OCI-LY1 (cell line): ENCODE measurements around the gene BACH2.

Experiments
- H2AFZ ChIP-seq: fragments of 200-600 bp; sonication (generic), shearing (Covaris generic); 2 replicates; pipeline ENCODE4 v1.6.0; 2014; ENCODE audit warnings: antibody characterized with exemption, mild to moderate bottlenecking, low read length
- H3F3A ChIP-seq: fragments of 200-600 bp; sonication (generic), shearing (Covaris generic); 2 replicates; pipeline ENCODE4 v1.6.0; 2014; ENCODE audit warnings: mild to moderate bottlenecking, antibody characterized with exemption, low read length, moderate library complexity; ENCODE audit not compliant: insufficient read depth
- H3K27ac ChIP-seq: fragments of 200-600 bp; sonication (generic); 2 replicates; pipeline ENCODE4 v1.5.1; 2014; ENCODE audit warnings: low read length, mixed run types, mild to moderate bottlenecking, low read depth; ENCODE audit not compliant: poor library complexity, severe bottlenecking
- H3K27me3 ChIP-seq: fragments of 200-600 bp; sonication (generic); 2 replicates; pipeline ENCODE4 v1.6.0; 2014; ENCODE audit warnings: antibody characterized with exemption, mild to moderate bottlenecking, low read length, moderate library complexity; ENCODE audit not compliant: insufficient read depth
- H3K36me3 ChIP-seq: fragments of 200-600 bp; sonication (generic); 2 replicates; pipeline ENCODE4 v1.6.1; 2014; ENCODE audit warnings: mild to moderate bottlenecking, antibody characterized with exemption, low read length, moderate library complexity, mixed read lengths; ENCODE audit not compliant: insufficient read depth
- H3K4me1 ChIP-seq: fragments of 200-600 bp; sonication (generic); 2 replicates; pipeline ENCODE4 v1.5.1; 2014; ENCODE audit warnings: mild to moderate bottlenecking, low read length, moderate library complexity; ENCODE audit not compliant: insufficient read depth, severe bottlenecking
- H3K4me2 ChIP-seq: fragments of 200-600 bp; sonication (generic), shearing (Covaris generic); 2 replicates; pipeline ENCODE4 v1.6.1; 2014; ENCODE audit warnings: low read length
- H3K4me3 ChIP-seq: fragments of 200-600 bp; sonication (generic); 2 replicates; pipeline ENCODE4 v1.5.1; 2014; ENCODE audit warnings: low read length, low read depth, mild to moderate bottlenecking, mixed read lengths; ENCODE audit not compliant: poor library complexity, severe bottlenecking
- H3K79me2 ChIP-seq: fragments of 200-600 bp; shearing (Covaris generic); 2 replicates; pipeline ENCODE4 v1.6.1; 2016; ENCODE audit warnings: mixed run types, low read length, mixed read lengths; ENCODE audit not compliant: insufficient read depth
- H3K9ac ChIP-seq: fragments of 200-600 bp; sonication (generic), shearing (Covaris generic); 2 replicates; pipeline ENCODE4 v1.6.1; 2014; ENCODE audit warnings: mild to moderate bottlenecking, low read length, mixed read lengths
- H3K9me2 ChIP-seq: fragments of 200-600 bp; sonication (generic), shearing (Covaris generic); 2 replicates; pipeline ENCODE4 v1.6.1; 2014; ENCODE audit warnings: low read depth, mild to moderate bottlenecking, low read length, mixed read lengths
- H3K9me3 ChIP-seq: fragments of 200-600 bp; shearing (Covaris generic); 2 replicates; pipeline ENCODE4 v1.6.1; 2014; ENCODE audit warnings: low read length, mixed read lengths
- H4K20me1 ChIP-seq: fragments of 200-600 bp; sonication (generic), shearing (Covaris generic); 2 replicates; pipeline ENCODE4 v1.6.0; 2016; ENCODE audit warnings: mild to moderate bottlenecking, low read length; ENCODE audit not compliant: insufficient read depth
- EZH2 ChIP-seq: fragments of 200-600 bp; sonication (generic), shearing (Covaris generic); IDR thresholded peaks from 2 replicates; pipeline ENCODE4 v1.8.0; 2017; ENCODE audit warnings: borderline replicate concordance, mixed run types, mild to moderate bottlenecking, antibody characterized with exemption, low read length, moderate library complexity, mixed read lengths
- TF ChIP-seq, protein P1 (sequence below): fragments of 200-600 bp; sonication (generic), shearing (Covaris generic); IDR thresholded peaks from 2 replicates; pipeline ENCODE4 v1.5.1; 2017; ENCODE audit warnings: mild to moderate bottlenecking, antibody characterized with exemption, low read length, moderate library complexity, mixed read lengths

BACH2 gene

DNA sequence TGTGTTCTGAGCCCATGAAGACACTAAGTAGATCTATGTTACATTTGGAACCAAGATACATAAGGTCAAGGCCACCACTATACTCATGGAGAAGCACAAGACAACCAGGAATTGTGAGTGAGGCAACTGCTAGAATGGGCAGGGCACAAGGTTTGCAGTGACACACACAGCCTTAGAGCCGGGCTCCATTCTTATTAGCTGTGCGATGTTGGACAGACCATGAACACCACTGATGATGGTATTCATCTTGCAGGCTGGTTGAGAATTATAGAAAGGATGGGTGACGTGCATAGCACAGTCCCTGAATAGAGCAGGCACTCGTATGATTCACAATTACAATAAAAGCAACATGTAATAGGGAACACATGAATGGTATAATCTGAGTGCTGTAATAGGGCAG, 229.9 kb downstream of the BACH2 start:
- Histone ChIP-seq H3K27ac (no peak overlapping the region), H3K79me2 (peaks cover 44% of the 10 kb centered on the region)

GRCh38 chr6:90065173-90065572, 231.5 kb downstream of the BACH2 start:
- Histone ChIP-seq H3K27me3 (no peaks in the 10 kb centered on the region), H2AFZ (no peak overlapping the region), H3K27ac (no peak overlapping the region), H3K4me1 (no peaks in the 10 kb centered on the region), H3K79me2 (peaks cover 59% of the 10 kb centered on the region), H4K20me1 (no peaks in the 10 kb centered on the region), H3K9ac (no peak overlapping the region), H3K4me3 (no peak overlapping the region), H3K9me2 (no peaks in the 10 kb centered on the region), H3F3A (no peaks in the 10 kb centered on the region), H3K36me3 (peaks cover 99% of the 10 kb centered on the region), H3K4me2 (no peak overlapping the region), H3K9me3 (peaks cover under 1% of the 10 kb centered on the region; the same call in 1 of the 2 replicates)
- TF ChIP-seq EZH2, result no peak
- TF ChIP-seq, protein P1, sequence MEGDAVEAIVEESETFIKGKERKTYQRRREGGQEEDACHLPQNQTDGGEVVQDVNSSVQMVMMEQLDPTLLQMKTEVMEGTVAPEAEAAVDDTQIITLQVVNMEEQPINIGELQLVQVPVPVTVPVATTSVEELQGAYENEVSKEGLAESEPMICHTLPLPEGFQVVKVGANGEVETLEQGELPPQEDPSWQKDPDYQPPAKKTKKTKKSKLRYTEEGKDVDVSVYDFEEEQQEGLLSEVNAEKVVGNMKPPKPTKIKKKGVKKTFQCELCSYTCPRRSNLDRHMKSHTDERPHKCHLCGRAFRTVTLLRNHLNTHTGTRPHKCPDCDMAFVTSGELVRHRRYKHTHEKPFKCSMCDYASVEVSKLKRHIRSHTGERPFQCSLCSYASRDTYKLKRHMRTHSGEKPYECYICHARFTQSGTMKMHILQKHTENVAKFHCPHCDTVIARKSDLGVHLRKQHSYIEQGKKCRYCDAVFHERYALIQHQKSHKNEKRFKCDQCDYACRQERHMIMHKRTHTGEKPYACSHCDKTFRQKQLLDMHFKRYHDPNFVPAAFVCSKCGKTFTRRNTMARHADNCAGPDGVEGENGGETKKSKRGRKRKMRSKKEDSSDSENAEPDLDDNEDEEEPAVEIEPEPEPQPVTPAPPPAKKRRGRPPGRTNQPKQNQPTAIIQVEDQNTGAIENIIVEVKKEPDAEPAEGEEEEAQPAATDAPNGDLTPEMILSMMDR, result no peak

More for the DNA sequence above, 229.9 kb downstream of the BACH2 start:
- H2AFZ ChIP-seq, result no peak overlapping the region
- peaks cover 99% of the 10 kb centered on the region for H3K36me3 ChIP-seq
- no peaks in the 10 kb centered on the region for H3K4me1 ChIP-seq
- no peaks in the 10 kb centered on the region for H3K9me2 ChIP-seq
- H3K27me3 ChIP-seq, result no peaks in the 10 kb centered on the region
- H4K20me1 ChIP-seq, result no peaks in the 10 kb centered on the region
- no peak overlapping the region for H3K4me3 ChIP-seq
- TF ChIP-seq EZH2, result no peak
- TF ChIP-seq, protein P1, result no peak
- no peaks in the 10 kb centered on the region for H3F3A ChIP-seq
- no peak overlapping the region for H3K4me2 ChIP-seq
- no peak overlapping the region for H3K9ac ChIP-seq
- no peaks in the 10 kb centered on the region; the same call in 1 of the 2 replicates for H3K9me3 ChIP-seq

- no peak overlapping the region for H3K4me3 ChIP-seq
- H3K27me3 ChIP-seq, result no peaks in the 10 kb centered on the region
- no peak for TF ChIP-seq EZH2
- TF ChIP-seq, protein P1, result no peak
- H3K27ac ChIP-seq, result no peak overlapping the region
- no peak overlapping the region for H2AFZ ChIP-seq
- H3K36me3 ChIP-seq, result peaks cover 78% of the 10 kb centered on the region
- no peaks in the 10 kb centered on the region for H3K9me2 ChIP-seq
- no peaks in the 10 kb centered on the region for H3F3A ChIP-seq
- no peak overlapping the region for H3K4me2 ChIP-seq
- no peak overlapping the region for H3K9ac ChIP-seq
- peaks cover 2% of the 10 kb centered on the region; the same call in 1 of the 2 replicates for H3K9me3 ChIP-seq
- no peaks in the 10 kb centered on the region for H3K4me1 ChIP-seq
- H3K79me2 ChIP-seq, result peaks cover 63% of the 10 kb centered on the region
- H4K20me1 ChIP-seq, result no peaks in the 10 kb centered on the region
Observed at GRCh38 chr6:90062667-90063066, 234.0 kb downstream of the BACH2 start.
